MM.1S (cell line): ENCODE measurements around the gene CACNA1E.

Source experiments
- DNase-seq: peaks from one replicate; pipeline ENCODE4 v3.0.0-alpha.2; 2015
- H2AFZ ChIP-seq: fragments of 300-600 bp; sonication (generic); 2 replicates; pipeline ENCODE4 v1.6.0; 2016; ENCODE audit warnings: antibody characterized with exemption, low read length
- H3F3A ChIP-seq: fragments of 300-600 bp; sonication (generic); 2 replicates; pipeline ENCODE4 v1.6.1; 2016; ENCODE audit warnings: mild to moderate bottlenecking, antibody characterized with exemption, low read length, moderate library complexity, mixed read lengths; ENCODE audit not compliant: insufficient read depth
- H3K27ac ChIP-seq: fragments of 300-600 bp; sonication (generic); 2 replicates; pipeline ENCODE4 v1.5.1; 2016; ENCODE audit warnings: mild to moderate bottlenecking, low read length
- H3K27me3 ChIP-seq: fragments of 300-600 bp; sonication (generic); replicated peaks from 2 replicates; pipeline ENCODE4 v1.6.0; 2016; ENCODE audit warnings: low read length; ENCODE audit not compliant: insufficient read depth
- H3K36me3 ChIP-seq: fragments of 300-600 bp; sonication (generic); replicated peaks from 2 replicates; pipeline ENCODE4 v1.6.1; 2016; ENCODE audit warnings: mild to moderate bottlenecking, low read length, mixed read lengths; ENCODE audit not compliant: insufficient read depth
- H3K4me1 ChIP-seq: fragments of 300-600 bp; sonication (generic); 2 replicates; pipeline ENCODE4 v1.6.1; 2016; ENCODE audit warnings: low read length, mixed read lengths
- H3K4me2 ChIP-seq: fragments of 300-600 bp; sonication (generic); 2 replicates; pipeline ENCODE4 v1.6.0; 2016; ENCODE audit warnings: low read depth, low read length
- H3K4me3 ChIP-seq: fragments of 300-600 bp; sonication (generic); 2 replicates; pipeline ENCODE4 v1.5.1; 2016; ENCODE audit warnings: low read length, mixed read lengths
- H3K79me2 ChIP-seq: fragments of 300-600 bp; sonication (generic); 2 replicates; pipeline ENCODE4 v1.6.1; 2016; ENCODE audit warnings: mixed run types, low read length, mixed read lengths
- H3K9ac ChIP-seq: fragments of 300-600 bp; sonication (generic); 2 replicates; pipeline ENCODE4 v1.6.1; 2016; ENCODE audit warnings: low read length, mixed read lengths
- H3K9me2 ChIP-seq: fragments of 300-600 bp; sonication (generic); replicated peaks from 2 replicates; pipeline ENCODE4 v1.6.1; 2016; ENCODE audit warnings: mild to moderate bottlenecking, low read length, mixed read lengths; ENCODE audit not compliant: insufficient read depth
- H3K9me3 ChIP-seq: fragments of 300-600 bp; sonication (generic); replicated peaks from 2 replicates; pipeline ENCODE4 v1.6.1; 2016; ENCODE audit warnings: mild to moderate bottlenecking, low read length, mixed read lengths; ENCODE audit not compliant: insufficient read depth
- H4K20me1 ChIP-seq: fragments of 300-600 bp; sonication (generic); 2 replicates; pipeline ENCODE4 v1.6.1; 2016; ENCODE audit warnings: mild to moderate bottlenecking, low read length, moderate library complexity, mixed read lengths; ENCODE audit not compliant: insufficient read depth
- CTCF ChIP-seq: fragments of 300-600 bp; sonication (generic); IDR thresholded peaks from 2 replicates; pipeline ENCODE4 v1.5.1; 2016; ENCODE audit warnings: antibody characterized with exemption, low read length, mixed read lengths
- EZH2 ChIP-seq: fragments of 300-600 bp; sonication (generic); optimal IDR thresholded peaks from 2 replicates; pipeline ENCODE3; 2017; ENCODE audit warnings: low read depth, mild to moderate bottlenecking, antibody characterized with exemption, low read length, mixed read lengths
- EZH2phosphoT487 ChIP-seq: fragments of 300-600 bp; sonication (generic); IDR thresholded peaks from 2 replicates; pipeline ENCODE4 v1.6.1; 2018; ENCODE audit warnings: antibody characterized with exemption, low read length

The CACNA1E gene

GRCh38 chr1:181714428-181714827, 231.1 kb downstream of the CACNA1E start:
- H3K79me2 ChIP-seq = no peaks in the 10 kb centered on the region
- no peaks in the 10 kb centered on the region for H3K9me3 ChIP-seq
- no peaks in the 10 kb centered on the region for H3K36me3 ChIP-seq
- H2AFZ ChIP-seq = no peak overlapping the region
- H3K27ac ChIP-seq = no peak overlapping the region
- no peaks in the 10 kb centered on the region for H3K27me3 ChIP-seq
- no peak overlapping the region for H3K4me3 ChIP-seq
- no peaks in the 10 kb centered on the region for H3K9me2 ChIP-seq
- H3K9ac ChIP-seq = no peak overlapping the region
- H3F3A ChIP-seq = no peaks in the 10 kb centered on the region
- no peak overlapping the region for H3K4me2 ChIP-seq
- DNase-seq = no peak
- no peaks in the 10 kb centered on the region for H3K4me1 ChIP-seq
- no peaks in the 10 kb centered on the region for H4K20me1 ChIP-seq
- TF ChIP-seq CTCF (no peak), EZH2 (no peak), EZH2phosphoT487 (no peak)

GRCh38 chr1:181718034-181718433, 234.7 kb downstream of the CACNA1E start:
- H3K9me2 ChIP-seq = no peaks in the 10 kb centered on the region
- TF ChIP-seq CTCF (no peak), EZH2phosphoT487 (no peak), EZH2 (no peak)
- H4K20me1 ChIP-seq = no peaks in the 10 kb centered on the region
- no peaks in the 10 kb centered on the region for H3K36me3 ChIP-seq
- H3F3A ChIP-seq = no peaks in the 10 kb centered on the region
- H2AFZ ChIP-seq = no peak overlapping the region
- H3K4me3 ChIP-seq = no peak overlapping the region
- H3K4me2 ChIP-seq = no peak overlapping the region
- H3K27ac ChIP-seq = no peak overlapping the region
- no peaks in the 10 kb centered on the region for H3K4me1 ChIP-seq
- no peak for DNase-seq
- no peaks in the 10 kb centered on the region for H3K9me3 ChIP-seq
- no peak overlapping the region for H3K9ac ChIP-seq
- no peaks in the 10 kb centered on the region for H3K79me2 ChIP-seq
- no peaks in the 10 kb centered on the region for H3K27me3 ChIP-seq

- no peaks in the 10 kb centered on the region for H3F3A ChIP-seq
- no peaks in the 10 kb centered on the region for H3K79me2 ChIP-seq
- no peak for DNase-seq
- TF ChIP-seq EZH2 = no peak
- TF ChIP-seq CTCF = no peak
- no peak for TF ChIP-seq EZH2phosphoT487
- H3K9me2 ChIP-seq = no peaks in the 10 kb centered on the region
- no peak overlapping the region for H3K27ac ChIP-seq
- no peak overlapping the region for H3K4me2 ChIP-seq
- no peaks in the 10 kb centered on the region for H3K27me3 ChIP-seq
- no peaks in the 10 kb centered on the region for H4K20me1 ChIP-seq
- H3K9ac ChIP-seq = no peak overlapping the region
- H3K36me3 ChIP-seq = no peaks in the 10 kb centered on the region
- H3K4me1 ChIP-seq = no peaks in the 10 kb centered on the region
- H2AFZ ChIP-seq = no peak overlapping the region
- no peak overlapping the region for H3K4me3 ChIP-seq
- no peaks in the 10 kb centered on the region for H3K9me3 ChIP-seq
These were observed 243.1 kb downstream of the CACNA1E start for GRCh38 chr1:181726320-181727012.
